GM10266 (cell line): ENCODE results near the gene EPS15.
A peak's percentile ranks its signal among the peaks of the same experiment; 100 is the strongest.
"Not testable (repeated sequence)": the region's sequence is repeated elsewhere in the genome, so short reads cannot be mapped to it uniquely, and the experiment has no call there.

Source experiments
- DNase-seq: peaks from one replicate; pipeline ENCODE4 v3.0.0; 2012; ENCODE audit errors: extremely low spot score
- TF ChIP-seq, protein P1 (sequence below): IDR thresholded peaks from 2 replicates; pipeline ENCODE4 v1.5.1; 2012; ENCODE audit warnings: mild to moderate bottlenecking, low read depth; ENCODE audit not compliant: control insufficient read depth, insufficient read depth; ENCODE audit errors: missing control alignments

The EPS15 gene

DNA sequence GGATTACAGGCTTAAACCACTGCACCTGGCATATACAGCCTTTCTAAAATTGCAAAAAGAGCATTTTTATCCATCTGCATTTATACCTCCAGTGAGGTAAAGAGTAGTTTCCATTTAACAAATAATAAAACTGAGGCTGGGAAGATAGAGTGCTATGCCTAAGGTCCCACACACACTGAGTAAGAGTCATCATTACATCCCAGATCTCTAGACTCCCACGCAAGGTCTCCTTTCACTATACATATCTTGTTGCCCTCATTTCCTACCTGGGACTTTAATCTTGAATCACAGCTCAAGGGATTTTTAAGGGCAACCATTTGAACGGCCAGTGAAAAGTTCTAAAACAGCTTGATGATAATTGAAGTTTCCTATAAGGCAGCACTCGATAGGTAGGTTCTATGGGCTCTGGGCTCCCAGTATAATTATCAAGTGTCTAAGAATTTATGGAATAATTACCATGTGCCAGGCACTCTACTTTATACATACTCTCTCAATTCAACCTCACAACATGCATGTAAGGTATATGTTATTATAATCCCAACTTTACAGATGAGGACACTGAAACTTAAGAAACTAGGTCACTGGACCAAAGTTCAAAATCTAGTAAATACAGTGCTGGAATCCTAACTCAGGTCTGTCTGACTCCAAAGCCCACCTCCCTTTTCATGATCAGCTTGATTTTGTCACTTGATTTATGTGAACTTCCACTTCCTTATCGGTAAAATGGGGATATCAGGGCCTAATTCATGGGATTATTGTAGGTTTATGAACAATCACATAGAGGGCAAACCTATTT, 23.3 kb upstream of the EPS15 start:
- DNase-seq: no peak
- TF ChIP-seq, protein P1, sequence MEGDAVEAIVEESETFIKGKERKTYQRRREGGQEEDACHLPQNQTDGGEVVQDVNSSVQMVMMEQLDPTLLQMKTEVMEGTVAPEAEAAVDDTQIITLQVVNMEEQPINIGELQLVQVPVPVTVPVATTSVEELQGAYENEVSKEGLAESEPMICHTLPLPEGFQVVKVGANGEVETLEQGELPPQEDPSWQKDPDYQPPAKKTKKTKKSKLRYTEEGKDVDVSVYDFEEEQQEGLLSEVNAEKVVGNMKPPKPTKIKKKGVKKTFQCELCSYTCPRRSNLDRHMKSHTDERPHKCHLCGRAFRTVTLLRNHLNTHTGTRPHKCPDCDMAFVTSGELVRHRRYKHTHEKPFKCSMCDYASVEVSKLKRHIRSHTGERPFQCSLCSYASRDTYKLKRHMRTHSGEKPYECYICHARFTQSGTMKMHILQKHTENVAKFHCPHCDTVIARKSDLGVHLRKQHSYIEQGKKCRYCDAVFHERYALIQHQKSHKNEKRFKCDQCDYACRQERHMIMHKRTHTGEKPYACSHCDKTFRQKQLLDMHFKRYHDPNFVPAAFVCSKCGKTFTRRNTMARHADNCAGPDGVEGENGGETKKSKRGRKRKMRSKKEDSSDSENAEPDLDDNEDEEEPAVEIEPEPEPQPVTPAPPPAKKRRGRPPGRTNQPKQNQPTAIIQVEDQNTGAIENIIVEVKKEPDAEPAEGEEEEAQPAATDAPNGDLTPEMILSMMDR: no peak

DNA sequence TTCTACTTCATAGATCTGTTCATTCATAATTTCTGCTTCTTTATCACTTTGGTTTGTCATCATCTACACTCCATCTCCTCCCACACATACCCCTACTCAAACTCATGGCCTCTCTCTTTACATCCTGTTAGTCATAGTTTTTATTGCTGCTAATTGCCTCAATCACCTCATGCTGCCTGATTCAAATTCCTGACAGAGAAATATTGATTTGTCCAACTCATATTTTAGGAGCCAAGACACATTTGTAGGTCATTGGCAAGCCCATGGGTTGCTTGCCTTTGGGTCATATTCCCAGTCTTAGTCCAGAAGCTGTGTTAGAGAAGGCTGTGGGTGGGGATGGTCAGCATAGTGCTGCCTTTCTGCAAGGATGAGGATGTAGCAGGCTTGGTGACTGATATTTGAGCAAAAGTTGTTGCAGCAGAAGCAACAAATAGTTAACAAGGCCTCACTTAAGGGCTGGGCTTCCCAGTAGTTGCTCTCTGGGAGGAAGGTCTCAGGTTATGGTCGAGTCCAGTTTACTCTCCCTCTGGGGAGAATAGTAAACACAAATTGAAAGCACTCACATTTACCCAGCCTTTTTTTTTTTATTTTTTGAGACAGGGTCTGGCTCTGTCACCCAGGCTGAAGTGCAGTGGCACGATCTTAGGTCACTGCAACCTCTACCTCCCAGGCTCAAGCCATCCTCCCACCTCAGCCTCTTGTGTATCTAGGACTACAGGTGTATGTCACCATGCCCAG, 22.4 kb upstream of the EPS15 start:
- TF ChIP-seq, protein P1: no peak
- no peak for DNase-seq

DNA sequence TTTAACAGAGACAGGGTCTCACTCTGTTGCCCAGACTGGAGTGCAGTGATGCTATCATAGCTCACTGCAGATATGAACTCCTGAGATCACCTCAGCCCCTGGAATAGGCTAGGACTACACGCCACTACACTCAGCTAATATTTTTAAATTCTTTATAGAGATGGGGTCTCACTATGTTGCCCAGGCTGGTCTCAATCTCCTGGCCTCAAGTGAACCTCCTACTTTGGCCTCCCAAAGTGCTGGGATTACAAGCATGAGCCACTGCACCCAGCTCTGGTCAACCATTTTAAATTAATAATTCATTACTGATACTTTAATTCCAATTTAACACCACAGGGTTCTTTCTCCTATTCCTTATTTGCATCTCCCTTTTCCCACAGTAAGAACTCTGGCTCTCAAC, 18.5 kb upstream of the EPS15 start:
- no peak for DNase-seq
- TF ChIP-seq, protein P1: no peak

DNA sequence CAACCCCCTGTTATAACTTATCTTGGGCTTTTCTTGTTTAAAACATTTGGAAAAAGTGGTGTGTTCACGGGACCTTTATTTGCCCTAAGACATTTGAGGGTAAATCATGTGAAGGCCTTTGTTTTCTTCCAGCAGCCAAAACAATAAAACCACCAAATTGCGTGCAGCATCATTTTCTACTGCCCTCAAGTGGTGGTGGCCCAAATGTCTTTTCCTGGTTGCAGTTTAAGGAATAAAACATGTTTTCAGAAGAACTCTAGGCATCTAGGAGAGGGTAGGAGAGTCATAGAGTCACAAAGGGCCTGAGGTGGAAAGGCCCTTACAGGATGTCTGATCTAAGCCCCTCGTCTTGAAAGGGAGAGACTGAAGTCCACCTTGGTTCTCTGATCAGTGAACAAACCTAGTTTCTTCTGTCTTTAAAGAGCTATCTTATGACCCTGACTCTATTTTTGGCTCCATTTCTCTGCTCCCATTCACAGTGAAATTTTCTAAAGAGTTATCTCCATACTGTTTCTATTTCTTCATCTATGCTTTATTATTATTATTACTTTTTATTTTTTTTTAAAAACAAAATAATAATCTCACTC, 16.0 kb upstream of the EPS15 start:
- TF ChIP-seq, protein P1: peak; percentile 86

DNA sequence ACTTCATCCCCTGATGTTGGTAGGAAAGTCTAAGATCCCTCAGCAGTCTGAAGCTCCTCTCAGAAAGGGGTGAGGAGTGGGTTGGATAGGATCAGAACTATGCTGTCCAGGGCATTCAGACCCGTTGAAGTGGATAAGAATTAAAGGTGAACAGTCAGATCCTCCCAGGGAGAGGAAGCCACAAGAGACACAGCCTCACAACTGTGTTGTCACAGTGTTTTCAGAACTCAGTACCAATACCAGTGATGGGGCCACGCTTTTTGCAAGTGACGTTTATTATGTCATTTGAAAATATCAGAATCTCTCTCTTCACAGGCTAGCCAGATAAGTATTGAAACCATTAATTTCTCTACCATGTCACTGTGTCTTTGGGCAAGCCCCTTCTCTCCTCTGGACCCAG, 15.4 kb upstream of the EPS15 start:
- no peak for DNase-seq
- TF ChIP-seq, protein P1: no peak

More for the DNA sequence above, 16.0 kb upstream of the EPS15 start:
- DNase-seq: peak; percentile 46

DNA sequence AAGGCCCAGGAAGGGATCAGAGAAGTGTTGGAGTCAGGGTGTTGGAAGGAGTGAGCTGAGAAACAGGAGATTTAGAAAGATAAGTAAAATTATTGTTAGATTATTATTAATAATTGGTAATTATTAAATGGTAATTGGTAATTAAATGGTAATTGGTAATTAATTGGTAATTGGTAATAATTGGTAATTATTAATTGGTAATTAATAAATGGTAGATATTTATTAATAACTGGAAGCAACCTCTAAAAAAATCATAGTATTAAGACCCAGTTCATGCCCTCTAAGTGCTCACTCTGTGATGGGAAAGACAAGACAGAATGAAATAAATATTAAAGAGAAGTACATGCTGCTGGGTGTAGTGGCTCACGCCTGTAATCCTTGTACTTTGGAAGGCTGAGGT, 13.8 kb upstream of the EPS15 start:
- TF ChIP-seq, protein P1: no peak
- DNase-seq: no peak

DNA sequence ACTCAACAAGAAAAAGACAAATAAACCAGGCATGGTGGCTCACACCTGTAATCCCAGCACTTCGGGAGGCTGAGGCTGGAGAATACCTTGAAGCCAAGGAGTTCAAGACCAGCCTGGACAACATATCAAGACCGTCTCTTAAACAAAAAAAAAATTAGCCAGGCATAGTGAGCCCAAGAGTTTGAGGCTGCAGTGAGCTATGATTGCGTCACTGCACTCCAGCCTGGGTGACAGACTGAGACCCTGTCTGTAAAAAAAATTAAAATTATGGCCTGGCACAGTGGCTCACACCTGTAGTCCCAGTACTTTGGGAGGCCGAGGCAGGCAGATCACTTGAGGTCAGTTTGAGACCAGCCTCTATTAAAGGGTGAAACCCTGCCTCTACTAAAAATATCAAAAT, 11.4 kb upstream of the EPS15 start:
- DNase-seq: not testable (repeated sequence)
